Measurements from ENCODE around the gene AKT1. TPM values are rescaled to one million over a fixed set of nuclear protein-coding genes. Genes with fewer than 3 reads are reported as not detected.

AKT1 gene
- total and polyA plus RNA-seq, 2 of the 13 experiments (the other 11 are each of a cell fraction or from before 2014, with no cell fraction given): 96.2 to 116 TPM

DNA sequence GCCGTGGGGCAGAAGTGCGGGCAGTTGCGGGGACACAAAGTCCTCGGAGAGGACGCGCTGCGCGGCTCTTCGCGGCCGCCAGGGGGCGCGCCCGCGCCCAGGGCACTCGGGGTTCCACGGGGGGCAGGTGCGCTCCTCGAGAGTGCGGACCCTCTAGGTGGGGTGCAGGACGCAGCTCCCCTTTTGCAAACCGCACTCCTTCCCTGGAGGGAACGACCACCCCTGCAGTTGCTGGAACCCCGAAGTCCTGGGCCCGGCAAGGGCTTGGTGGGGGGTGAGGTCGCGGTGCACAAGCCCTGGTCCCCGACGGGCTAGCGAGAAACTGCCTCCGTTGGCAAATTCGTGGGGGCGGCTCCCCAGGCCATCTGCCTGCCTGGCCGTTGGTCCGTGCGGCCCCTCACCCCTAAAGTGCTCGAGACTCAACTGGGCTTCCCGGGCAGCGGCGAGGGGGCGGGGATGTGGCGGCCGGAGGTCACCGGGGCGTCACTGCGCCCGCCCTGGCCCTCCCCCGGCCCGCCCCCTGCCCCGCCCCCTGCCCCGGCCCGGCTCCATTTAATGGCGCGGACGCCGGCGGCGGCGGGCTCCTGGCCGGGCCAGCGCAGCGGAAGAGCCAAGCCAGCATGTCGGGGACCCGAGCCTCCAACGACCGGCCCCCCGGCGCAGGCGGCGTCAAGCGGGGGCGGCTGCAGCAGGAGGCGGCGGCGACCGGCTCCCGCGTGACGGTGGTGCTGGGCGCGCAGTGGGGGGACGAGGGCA, 71.7 kb downstream of the AKT1 start, which contains the start of gene ADSS1 (continued):
- TF ChIP-seq ZNF605 (CRISPR knock-in tag; IDR thresholded peaks at IDR 0.05) (peak; percentile 52; the same call in 1 of the 2 replicates), ZFP82 (CRISPR knock-in tag; IDR thresholded peaks at IDR 0.05; ENCODE audit: borderline replicate concordance) (peak; percentile 56; the same call in 1 of the 2 replicates), ZKSCAN5 (CRISPR knock-in tag; IDR thresholded peaks at IDR 0.05) (no peak), ASH2L (IDR thresholded peaks at IDR 0.05; ENCODE audit: insufficient read length, low read depth, low read length) (peak; percentile 66)
- TF ChIP-seq, protein P1, sequence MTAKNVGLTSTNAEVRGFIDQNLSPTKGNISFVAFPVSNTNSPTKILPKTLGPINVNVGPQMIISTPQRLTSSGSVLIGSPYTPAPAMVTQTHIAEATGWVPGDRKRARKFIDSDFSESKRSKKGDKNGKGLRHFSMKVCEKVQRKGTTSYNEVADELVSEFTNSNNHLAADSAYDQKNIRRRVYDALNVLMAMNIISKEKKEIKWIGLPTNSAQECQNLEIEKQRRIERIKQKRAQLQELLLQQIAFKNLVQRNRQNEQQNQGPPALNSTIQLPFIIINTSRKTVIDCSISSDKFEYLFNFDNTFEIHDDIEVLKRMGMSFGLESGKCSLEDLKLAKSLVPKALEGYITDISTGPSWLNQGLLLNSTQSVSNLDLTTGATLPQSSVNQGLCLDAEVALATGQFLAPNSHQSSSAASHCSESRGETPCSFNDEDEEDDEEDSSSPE (CRISPR knock-in tag; IDR thresholded peaks at IDR 0.05): peak; percentile 45

DNA sequence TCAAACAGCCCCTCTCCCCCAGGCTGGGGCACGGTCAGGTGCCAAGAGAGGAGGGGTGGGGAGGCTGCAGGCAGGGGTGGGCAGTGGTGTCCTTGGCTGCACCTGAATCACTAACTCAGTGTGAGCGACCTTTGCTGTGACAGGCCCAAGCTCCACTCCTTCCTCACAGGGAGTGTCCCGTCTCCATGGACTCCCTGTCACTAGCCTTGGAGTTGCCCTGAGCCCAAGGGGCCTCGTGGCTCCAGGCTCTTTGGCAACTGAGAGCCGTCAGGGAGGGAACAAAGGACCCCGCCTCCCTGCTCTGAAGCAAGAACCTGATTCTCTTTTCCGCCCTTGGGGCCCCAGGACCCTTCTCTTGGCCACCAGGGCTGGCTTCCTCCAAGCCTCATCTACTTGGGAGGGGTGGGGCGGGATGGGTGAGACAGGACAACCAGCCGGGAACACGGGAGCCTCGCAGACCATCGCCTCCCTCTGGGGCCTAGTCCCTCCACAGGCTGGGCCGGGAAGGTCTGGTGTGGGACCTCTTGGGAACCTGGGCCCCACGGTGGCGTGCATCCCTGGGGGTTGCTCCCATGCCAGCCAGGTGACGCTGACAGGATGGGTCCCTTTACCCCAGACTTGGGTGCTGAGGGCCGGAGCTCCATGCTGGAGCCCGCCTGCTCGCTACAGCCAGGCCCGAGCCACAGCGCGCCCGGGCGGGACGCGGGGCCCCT, 72.5 kb downstream of the AKT1 start:
- no peaks in the 10 kb centered on the region for H3K79me2 ChIP-seq (ENCODE audit: insufficient read depth, low read length)
- 88% methylated on average over 3 of the region's 26 CpGs for WGBS (ENCODE audit: low lambda C conversion rate)
- FAIRE-seq: no peak
- no peaks in the 10 kb centered on the region for H3K9me3 ChIP-seq (ENCODE audit: low read length)
- ChIA-PET CTCF (ENCODE audit: low intra/inter-chr PET ratio, low total read pairs) (no interaction called here), POLR2A (interaction anchor here (1.5 kb wide), 1 partner anchor 57 kb away, joined by 5 read pairs; no protein-coding TSS in a partner anchor)
- H3K4me1 ChIP-seq (ENCODE audit: insufficient read depth, low read length): peaks cover 61% of the 10 kb centered on the region
- BruUV-seq (replicated peaks): no TSS peak
- H4K20me1 ChIP-seq (ENCODE audit: insufficient read depth, low read length): no peaks in the 10 kb centered on the region
- in situ Hi-C loops (cut with HindIII; ENCODE audit: extremely low pct_ligation_motif_present, low pct_unique_long_range_greater_than_20kb): no loop called here
- peaks cover 0 to 1% of the 10 kb centered on the region in 2 experiments; a peak in 1 of 5 replicates for H3K36me3 ChIP-seq (replicated peaks in 1 of 2; ENCODE audit: control insufficient read depth in 1 of 2, insufficient read depth in 2 of 2, low read length in 2 of 2)
- DNase-seq (ENCODE audit: low spot score): no peak
- intact Hi-C loops (cut with micrococcal nuclease; ENCODE audit: unreplicated experiment): no loop called here
- no peak overlapping the region for H3K9ac ChIP-seq (ENCODE audit: insufficient read depth, low read depth, low read length)
- ATAC-seq: no peak
- H3K27me3 ChIP-seq (ENCODE audit: control insufficient read depth in 1 of 2, insufficient read depth in 2 of 2, low read length in 2 of 2): peaks cover 0 to 3% of the 10 kb centered on the region in 2 experiments; a peak in 1 of 5 replicates
- no peak overlapping the region for H3K27ac ChIP-seq (ENCODE audit: extremely low read length, insufficient read depth, low read length)
- peak overlapping the region; percentile 98 for H3K4me2 ChIP-seq (ENCODE audit: low read depth, low read length)
- H2AFZ ChIP-seq (ENCODE audit: low read length): no peak overlapping the region
- H3K4me3 ChIP-seq (replicated peaks in 1 of 3; ENCODE audit: insufficient read depth in 1 of 3, low read depth in 2 of 3, low read length in 3 of 3): peak overlapping the region in 2 of 3 experiments; percentile 49 to 90; a peak in 5 of 6 replicates
- TF ChIP-seq MTA1 (CRISPR knock-in tag; IDR thresholded peaks at IDR 0.05; ENCODE audit: borderline replicate concordance) (0 out of 2 replicates have a peak, but pooled peaks have one; percentile 73), ZNF737 (CRISPR knock-in tag; IDR thresholded peaks at IDR 0.05; ENCODE audit: borderline replicate concordance) (no peak), ZNF883 (CRISPR knock-in tag; IDR thresholded peaks at IDR 0.05; ENCODE audit: not compliant biosample characterization) (peak; percentile 75), MAFG (CRISPR knock-in tag; IDR thresholded peaks at IDR 0.05) (no peak), ZZZ3 (CRISPR knock-in tag; IDR thresholded peaks at IDR 0.05; ENCODE audit: borderline replicate concordance) (0 out of 2 replicates have a peak, but pooled peaks have one; percentile 27), ZNF333 (CRISPR knock-in tag; IDR thresholded peaks at IDR 0.05; ENCODE audit: borderline replicate concordance) (0 out of 2 replicates have a peak, but pooled peaks have one; percentile 45), ZNF644 (CRISPR knock-in tag; IDR thresholded peaks at IDR 0.05; ENCODE audit: low read depth) (no peak), PAX8 (CRISPR knock-in tag; IDR thresholded peaks at IDR 0.05; ENCODE audit: borderline replicate concordance) (0 out of 2 replicates have a peak, but pooled peaks have one; percentile 66)
- TF ChIP-seq, protein P2, sequence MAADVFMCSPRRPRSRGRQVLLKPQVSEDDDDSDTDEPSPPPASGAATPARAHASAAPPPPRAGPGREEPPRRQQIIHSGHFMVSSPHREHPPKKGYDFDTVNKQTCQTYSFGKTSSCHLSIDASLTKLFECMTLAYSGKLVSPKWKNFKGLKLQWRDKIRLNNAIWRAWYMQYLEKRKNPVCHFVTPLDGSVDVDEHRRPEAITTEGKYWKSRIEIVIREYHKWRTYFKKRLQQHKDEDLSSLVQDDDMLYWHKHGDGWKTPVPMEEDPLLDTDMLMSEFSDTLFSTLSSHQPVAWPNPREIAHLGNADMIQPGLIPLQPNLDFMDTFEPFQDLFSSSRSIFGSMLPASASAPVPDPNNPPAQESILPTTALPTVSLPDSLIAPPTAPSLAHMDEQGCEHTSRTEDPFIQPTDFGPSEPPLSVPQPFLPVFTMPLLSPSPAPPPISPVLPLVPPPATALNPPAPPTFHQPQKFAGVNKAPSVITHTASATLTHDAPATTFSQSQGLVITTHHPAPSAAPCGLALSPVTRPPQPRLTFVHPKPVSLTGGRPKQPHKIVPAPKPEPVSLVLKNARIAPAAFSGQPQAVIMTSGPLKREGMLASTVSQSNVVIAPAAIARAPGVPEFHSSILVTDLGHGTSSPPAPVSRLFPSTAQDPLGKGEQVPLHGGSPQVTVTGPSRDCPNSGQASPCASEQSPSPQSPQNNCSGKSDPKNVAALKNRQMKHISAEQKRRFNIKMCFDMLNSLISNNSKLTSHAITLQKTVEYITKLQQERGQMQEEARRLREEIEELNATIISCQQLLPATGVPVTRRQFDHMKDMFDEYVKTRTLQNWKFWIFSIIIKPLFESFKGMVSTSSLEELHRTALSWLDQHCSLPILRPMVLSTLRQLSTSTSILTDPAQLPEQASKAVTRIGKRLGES (CRISPR knock-in tag; IDR thresholded peaks at IDR 0.05; ENCODE audit: borderline replicate concordance): no peak
- TF ChIP-seq, protein P3, sequence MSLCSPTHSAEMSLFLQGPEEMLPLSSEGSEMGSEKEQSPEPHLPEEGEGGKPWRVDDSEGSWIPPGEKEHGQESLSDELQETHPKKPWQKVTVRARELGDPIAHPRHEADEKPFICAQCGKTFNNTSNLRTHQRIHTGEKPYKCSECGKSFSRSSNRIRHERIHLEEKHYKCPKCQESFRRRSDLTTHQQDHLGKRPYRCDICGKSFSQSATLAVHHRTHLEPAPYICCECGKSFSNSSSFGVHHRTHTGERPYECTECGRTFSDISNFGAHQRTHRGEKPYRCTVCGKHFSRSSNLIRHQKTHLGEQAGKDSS (CRISPR knock-in tag; IDR thresholded peaks at IDR 0.05; ENCODE audit: borderline replicate concordance, low read depth): 0 out of 2 replicates have a peak, but pooled peaks have one; percentile 27
